ENCODE results near the gene ZNF385A. TPM values are rescaled to one million over a fixed set of nuclear protein-coding genes. Genes with fewer than 3 reads are reported as not detected.
A peak's percentile ranks its signal among the peaks of the same experiment; 100 is the strongest.

The ZNF385A gene
- total RNA-seq, 1 experiment from 2014 or later = 17.5 TPM

DNA sequence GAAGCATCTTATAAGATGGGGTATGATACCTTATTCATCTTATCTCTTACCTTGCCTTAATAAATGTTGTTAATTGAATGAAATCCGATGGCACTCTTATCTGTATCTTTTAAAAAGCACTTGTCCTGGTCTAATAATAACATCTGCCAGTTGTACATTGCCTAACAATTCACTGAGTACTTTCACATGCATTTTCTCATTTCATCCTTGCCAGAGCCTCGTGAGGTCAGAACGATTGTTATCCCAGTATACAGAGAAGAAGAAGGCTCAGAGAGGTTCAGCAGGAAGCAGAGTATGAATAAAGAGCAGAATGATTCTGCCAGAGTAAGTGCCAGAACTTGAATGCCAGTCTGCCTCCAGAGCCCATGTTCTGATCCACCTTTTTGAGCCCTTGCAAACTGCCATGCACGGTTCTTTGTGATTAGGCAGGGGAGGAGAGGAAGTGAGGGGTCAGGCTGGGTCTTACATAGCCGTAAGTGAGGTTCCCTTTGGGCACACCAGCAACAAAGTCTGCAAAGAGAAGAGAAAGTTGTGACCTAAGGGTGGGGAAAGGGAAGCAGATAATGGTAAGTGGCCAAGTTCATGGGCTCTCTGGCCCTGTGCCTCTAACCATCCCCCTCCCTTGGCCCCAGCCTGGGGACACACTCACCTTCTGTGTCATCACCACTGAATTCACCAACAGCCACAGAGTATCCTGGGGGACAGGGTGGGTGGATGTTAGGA, 22.8 kb upstream of the ZNF385A start:
- no TSS peak for BruUV-seq (replicated peaks)

DNA sequence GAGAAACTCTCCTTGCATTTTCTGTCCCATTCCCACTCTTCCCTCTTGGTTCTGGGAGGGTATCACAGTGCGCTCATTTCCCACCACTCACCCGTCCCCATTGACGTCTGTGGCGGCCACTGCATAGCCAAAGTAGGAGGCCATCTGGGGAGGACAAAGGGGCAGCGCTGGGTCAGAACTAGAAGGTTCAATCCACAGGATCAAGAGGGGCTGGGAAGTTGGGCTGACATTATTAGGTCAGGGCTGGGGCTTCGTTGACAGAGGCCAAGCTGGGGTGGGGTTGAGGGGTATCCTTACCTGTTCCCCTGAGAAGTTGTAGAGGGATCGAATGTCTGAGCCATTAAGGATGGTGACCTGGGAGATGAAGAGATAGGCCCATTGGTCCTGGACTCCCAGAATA, 21.0 kb upstream of the ZNF385A start:
- no peak for DNase-seq (ENCODE audit: low spot score)
- Histone ChIP-seq H3K36me3 (ENCODE audit: insufficient read depth, low read length, poor library complexity, severe bottlenecking) (peaks cover 84% of the 10 kb centered on the region), H3K4me1 (ENCODE audit: insufficient read depth, low read length, poor library complexity, severe bottlenecking) (no peaks in the 10 kb centered on the region), H3K9me3 (ENCODE audit: low read depth, low read length, poor library complexity, severe bottlenecking) (no peaks in the 10 kb centered on the region), H3K27me3 (replicated peaks; ENCODE audit: insufficient read depth, low read depth, low read length, poor library complexity) (no peaks in the 10 kb centered on the region), H3K4me3 (ENCODE audit: low read depth, low read length, poor library complexity, severe bottlenecking) (no peak overlapping the region), H3K27ac (ENCODE audit: low read depth, low read length, poor library complexity, severe bottlenecking) (no peak overlapping the region)
- CTCF ChIA-PET = no interaction called here
- no peak for TF ChIP-seq CTCF (conservative IDR thresholded peaks at IDR 0.05; ENCODE audit: low read depth, low read length)
- TF ChIP-seq EZH2 (IDR thresholded peaks at IDR 0.05; ENCODE audit: borderline replicate concordance, low read depth, low read length, poor library complexity, severe bottlenecking) = no peak
- no TSS peak for BruUV-seq (replicated peaks)
- intact Hi-C loops (cut with micrococcal nuclease; ENCODE audit: unreplicated experiment) = no loop called here
- POLR2A ChIA-PET (ENCODE audit: low non-redundant PET) = no interaction called here

More for the DNA sequence above, 22.8 kb upstream of the ZNF385A start:
- no peak for DNase-seq (ENCODE audit: low spot score)
- ChIA-PET POLR2A (ENCODE audit: low non-redundant PET) (no interaction called here), CTCF (no interaction called here)
- peaks cover 67% of the 10 kb centered on the region for H3K36me3 ChIP-seq (ENCODE audit: insufficient read depth, low read length, poor library complexity, severe bottlenecking)
- TF ChIP-seq CTCF (conservative IDR thresholded peaks at IDR 0.05; ENCODE audit: low read depth, low read length) = no peak
- TF ChIP-seq EZH2 (IDR thresholded peaks at IDR 0.05; ENCODE audit: borderline replicate concordance, low read depth, low read length, poor library complexity, severe bottlenecking) = no peak
- intact Hi-C loops (cut with micrococcal nuclease; ENCODE audit: unreplicated experiment) = no loop called here
- no peak overlapping the region for H3K4me3 ChIP-seq (ENCODE audit: low read depth, low read length, poor library complexity, severe bottlenecking)
- H3K4me1 ChIP-seq (ENCODE audit: insufficient read depth, low read length, poor library complexity, severe bottlenecking) = peaks cover 14% of the 10 kb centered on the region
- H3K27ac ChIP-seq (ENCODE audit: low read depth, low read length, poor library complexity, severe bottlenecking) = peak overlapping the region; percentile 27
- H3K27me3 ChIP-seq (replicated peaks; ENCODE audit: insufficient read depth, low read depth, low read length, poor library complexity) = no peaks in the 10 kb centered on the region
- H3K9me3 ChIP-seq (ENCODE audit: low read depth, low read length, poor library complexity, severe bottlenecking) = no peaks in the 10 kb centered on the region

DNA sequence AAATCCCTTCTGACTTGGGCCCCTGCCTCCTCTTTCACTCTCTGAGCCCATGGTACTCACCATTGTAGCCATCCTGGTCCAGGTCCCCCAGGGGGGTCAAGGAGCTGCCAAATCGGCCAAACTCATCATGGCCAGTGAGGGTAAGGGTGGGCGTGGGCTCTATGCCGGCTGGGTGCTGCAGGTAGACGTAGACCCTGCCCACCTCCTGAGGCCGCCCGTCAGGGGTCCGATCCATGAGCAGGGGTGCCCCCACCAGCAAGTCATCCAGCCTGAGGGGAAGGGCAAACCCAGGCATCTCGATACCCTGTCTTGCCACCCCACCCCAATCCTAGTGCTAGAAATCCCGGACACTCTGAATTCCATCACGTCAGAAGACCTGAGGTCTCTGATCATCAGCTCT, 20.6 kb upstream of the ZNF385A start:
- CTCF ChIA-PET = no interaction called here
- H3K36me3 ChIP-seq (ENCODE audit: insufficient read depth, low read length, poor library complexity, severe bottlenecking) = peaks cover 89% of the 10 kb centered on the region

More for the DNA sequence above, 20.6 kb upstream of the ZNF385A start:
- Histone ChIP-seq H3K4me3 (ENCODE audit: low read depth, low read length, poor library complexity, severe bottlenecking) (no peak overlapping the region), H3K27ac (ENCODE audit: low read depth, low read length, poor library complexity, severe bottlenecking) (no peak overlapping the region), H3K4me1 (ENCODE audit: insufficient read depth, low read length, poor library complexity, severe bottlenecking) (no peaks in the 10 kb centered on the region), H3K9me3 (ENCODE audit: low read depth, low read length, poor library complexity, severe bottlenecking) (no peaks in the 10 kb centered on the region), H3K27me3 (replicated peaks; ENCODE audit: insufficient read depth, low read depth, low read length, poor library complexity) (no peaks in the 10 kb centered on the region)
- intact Hi-C loops (cut with micrococcal nuclease; ENCODE audit: unreplicated experiment) = no loop called here
- DNase-seq (ENCODE audit: low spot score) = no peak
- POLR2A ChIA-PET (ENCODE audit: low non-redundant PET) = no interaction called here
- BruUV-seq (replicated peaks) = no TSS peak
- TF ChIP-seq CTCF (conservative IDR thresholded peaks at IDR 0.05; ENCODE audit: low read depth, low read length) (no peak), EZH2 (IDR thresholded peaks at IDR 0.05; ENCODE audit: borderline replicate concordance, low read depth, low read length, poor library complexity, severe bottlenecking) (no peak)

All from A673 (cell line).